Measurements from ENCODE around the gene TMEM184B. TPM values are rescaled to one million over a fixed set of nuclear protein-coding genes. Genes with fewer than 3 reads are reported as not detected.

Gene TMEM184B
- total RNA-seq, 4 donors from 2014 or later = 52.0 to 108 (median 64.9) TPM

- H3K36me3 ChIP-seq = peaks cover 0 to 67% of the 10 kb centered on the region in 2 donors
- ATAC-seq = peak; percentile 46
- TF ChIP-seq, protein P1, sequence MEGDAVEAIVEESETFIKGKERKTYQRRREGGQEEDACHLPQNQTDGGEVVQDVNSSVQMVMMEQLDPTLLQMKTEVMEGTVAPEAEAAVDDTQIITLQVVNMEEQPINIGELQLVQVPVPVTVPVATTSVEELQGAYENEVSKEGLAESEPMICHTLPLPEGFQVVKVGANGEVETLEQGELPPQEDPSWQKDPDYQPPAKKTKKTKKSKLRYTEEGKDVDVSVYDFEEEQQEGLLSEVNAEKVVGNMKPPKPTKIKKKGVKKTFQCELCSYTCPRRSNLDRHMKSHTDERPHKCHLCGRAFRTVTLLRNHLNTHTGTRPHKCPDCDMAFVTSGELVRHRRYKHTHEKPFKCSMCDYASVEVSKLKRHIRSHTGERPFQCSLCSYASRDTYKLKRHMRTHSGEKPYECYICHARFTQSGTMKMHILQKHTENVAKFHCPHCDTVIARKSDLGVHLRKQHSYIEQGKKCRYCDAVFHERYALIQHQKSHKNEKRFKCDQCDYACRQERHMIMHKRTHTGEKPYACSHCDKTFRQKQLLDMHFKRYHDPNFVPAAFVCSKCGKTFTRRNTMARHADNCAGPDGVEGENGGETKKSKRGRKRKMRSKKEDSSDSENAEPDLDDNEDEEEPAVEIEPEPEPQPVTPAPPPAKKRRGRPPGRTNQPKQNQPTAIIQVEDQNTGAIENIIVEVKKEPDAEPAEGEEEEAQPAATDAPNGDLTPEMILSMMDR (IDR thresholded peaks at IDR 0.05) = peak in 3 of 4 experiments; percentile 27 to 49 (median 30)
- TF ChIP-seq POLR2AphosphoS5 (IDR thresholded peaks at IDR 0.05) = no peak
- H3K4me1 ChIP-seq = peaks cover 0 to 90% (median 31%) of the 10 kb centered on the region in 3 donors
- peak overlapping the region in 3 of 4 donors; percentile 21 to 74 (median 62) for H3K27ac ChIP-seq
- H3K9me3 ChIP-seq = no peaks in the 10 kb centered on the region
- H3K27me3 ChIP-seq = no peaks in the 10 kb centered on the region
- WGBS, 2 donors (ENCODE audit: low coverage in 1 of 2) = 20 to 60% methylated on average over 1 of the region's 13 CpGs
- H3K4me3 ChIP-seq = no peak overlapping the region
Observed at GRCh38 chr22:38304526-38304925, 31.7 kb upstream of the TMEM184B start.

DNA sequence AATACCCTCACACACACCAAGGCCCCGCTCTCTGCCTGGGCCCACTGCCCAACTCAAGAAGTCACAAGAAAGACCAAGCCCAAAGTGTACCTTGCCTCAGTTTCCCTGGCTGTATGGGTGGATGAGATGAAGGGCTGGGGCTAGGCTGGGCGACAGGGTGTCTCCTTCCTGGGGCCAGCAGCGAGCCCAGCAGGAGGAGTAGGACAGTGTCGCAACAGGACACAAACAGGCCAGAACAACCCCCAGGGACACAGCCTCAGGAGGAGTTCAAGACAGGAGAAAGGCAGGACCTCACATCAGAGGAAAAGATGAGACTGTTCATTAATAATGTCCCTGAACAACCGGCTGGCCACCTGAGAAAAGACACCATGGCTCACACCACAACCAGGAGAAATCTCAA, 31.2 kb upstream of the TMEM184B start:
- Histone ChIP-seq H3K27me3 (no peaks in the 10 kb centered on the region), H3K4me1 (peaks cover 0 to 84% (median 26%) of the 10 kb centered on the region in 3 donors), H3K4me3 (no peak overlapping the region), H3K27ac (peak overlapping the region in 3 of 4 donors; percentile 21 to 74 (median 62)), H3K36me3 (peaks cover 0 to 70% of the 10 kb centered on the region in 2 donors), H3K9me3 (no peaks in the 10 kb centered on the region)
- 64 to 83% methylated on average over 2 of the region's 5 CpGs for WGBS, 2 donors (ENCODE audit: low coverage in 1 of 2)
- TF ChIP-seq POLR2AphosphoS5 (IDR thresholded peaks at IDR 0.05) (no peak), POLR2A (IDR thresholded peaks at IDR 0.05) (no peak), EP300 (IDR thresholded peaks at IDR 0.05) (no peak)
- TF ChIP-seq, protein P1 (IDR thresholded peaks at IDR 0.05) = no peak
- no peak for ATAC-seq

DNA sequence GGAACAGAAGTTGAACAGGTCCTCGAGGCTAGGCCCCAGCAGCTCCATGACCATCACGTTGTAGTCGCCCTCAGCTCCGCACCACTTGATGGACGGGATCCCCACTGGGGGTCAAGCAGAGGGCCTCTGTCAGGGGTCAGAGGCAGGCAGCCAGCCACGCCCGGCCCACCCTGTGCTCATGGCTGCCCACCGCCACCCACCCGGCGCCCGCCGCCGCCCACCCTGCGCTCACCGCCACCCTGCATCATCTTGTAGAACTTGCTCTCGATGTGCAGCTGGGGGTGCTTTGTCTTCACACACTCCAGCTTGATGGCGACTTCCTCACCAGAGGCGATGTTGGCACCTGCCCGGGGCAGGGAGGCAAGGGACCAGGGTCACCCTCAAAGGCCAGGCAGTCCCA, 30.1 kb upstream of the TMEM184B start:
- H3K4me1 ChIP-seq = peaks cover 0 to 74% (median 19%) of the 10 kb centered on the region in 3 donors
- 100% methylated on average over 2 to 4 of the region's 19 CpGs for WGBS, 2 donors (ENCODE audit: low coverage in 1 of 2)
- H3K36me3 ChIP-seq = peaks cover 0 to 71% of the 10 kb centered on the region in 2 donors
- no peaks in the 10 kb centered on the region for H3K27me3 ChIP-seq
- H3K4me3 ChIP-seq = no peak overlapping the region
- no peak for ATAC-seq
- peak overlapping the region in 1 of 4 donors; percentile 74 for H3K27ac ChIP-seq
- H3K9me3 ChIP-seq = no peaks in the 10 kb centered on the region
- no peak for TF ChIP-seq POLR2A (IDR thresholded peaks at IDR 0.05)
- TF ChIP-seq, protein P1 (IDR thresholded peaks at IDR 0.05) = no peak
- TF ChIP-seq EP300 (IDR thresholded peaks at IDR 0.05) = no peak
- no peak for TF ChIP-seq POLR2AphosphoS5 (IDR thresholded peaks at IDR 0.05)

- no peaks in the 10 kb centered on the region for H3K27me3 ChIP-seq
- H3K27ac ChIP-seq = no peak overlapping the region
- peaks cover 0 to 54% (median 16%) of the 10 kb centered on the region in 3 donors for H3K4me1 ChIP-seq
- H3K36me3 ChIP-seq = peaks cover 0 to 83% of the 10 kb centered on the region in 2 donors
- WGBS, 2 donors (ENCODE audit: low coverage in 1 of 2) = 50 to 68% methylated on average over 1 to 3 of the region's 3 CpGs
- H3K9me3 ChIP-seq = no peaks in the 10 kb centered on the region
- TF ChIP-seq, protein P1 (IDR thresholded peaks at IDR 0.05) = no peak
- TF ChIP-seq POLR2AphosphoS5 (IDR thresholded peaks at IDR 0.05) = no peak
- ATAC-seq = no peak
- H3K4me3 ChIP-seq = no peak overlapping the region
Observed at GRCh38 chr22:38300946-38301345, 28.1 kb upstream of the TMEM184B start.

DNA sequence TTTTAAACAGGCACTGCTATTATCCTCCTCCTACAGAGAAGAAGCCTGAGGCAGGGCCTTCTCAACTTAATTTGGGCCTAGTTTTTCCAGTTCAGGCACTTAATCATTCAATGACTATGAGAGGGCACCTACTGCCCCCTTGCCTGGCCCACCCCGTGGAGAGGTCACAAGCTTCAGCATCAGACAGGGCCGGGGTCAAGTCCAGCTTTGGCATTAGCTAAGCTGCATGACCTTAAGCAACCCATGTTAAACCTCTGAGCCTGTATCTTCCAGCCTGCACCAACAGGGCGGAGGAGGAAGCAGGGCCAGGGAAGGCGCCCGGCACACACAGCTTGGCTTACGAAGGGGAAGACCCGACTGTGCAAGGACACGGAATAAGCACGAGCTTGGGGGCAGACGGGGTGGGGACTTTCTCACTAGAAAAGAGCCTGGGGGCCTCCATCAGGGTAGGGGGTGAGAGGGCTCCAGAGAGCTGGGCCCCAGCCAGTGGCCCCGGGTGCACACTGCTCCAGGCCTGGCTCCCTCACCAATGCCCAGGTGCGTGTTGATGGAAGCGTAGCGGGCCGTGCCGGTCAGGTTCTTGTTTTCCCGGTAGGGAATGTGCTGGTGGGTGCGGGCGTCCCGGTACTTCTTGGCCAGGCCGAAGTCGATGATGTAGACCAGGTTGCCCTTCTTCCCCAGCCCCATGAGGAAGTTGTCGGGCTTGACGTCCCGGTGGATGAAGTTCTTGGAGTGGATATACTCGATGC, 27.6 kb upstream of the TMEM184B start:
- H3K4me1 ChIP-seq = peaks cover 0 to 54% (median 11%) of the 10 kb centered on the region in 3 donors
- ATAC-seq = no peak
- WGBS, 2 donors (ENCODE audit: low coverage in 1 of 2) = 50 to 77% methylated on average over 1 to 7 of the region's 26 CpGs
- TF ChIP-seq EP300 (IDR thresholded peaks at IDR 0.05) (no peak), POLR2A (IDR thresholded peaks at IDR 0.05) (no peak), POLR2AphosphoS5 (IDR thresholded peaks at IDR 0.05) (no peak)
- TF ChIP-seq, protein P1 (IDR thresholded peaks at IDR 0.05) = no peak
- peaks cover 0 to 89% of the 10 kb centered on the region in 2 donors for H3K36me3 ChIP-seq
- H3K9me3 ChIP-seq = no peaks in the 10 kb centered on the region
- H3K4me3 ChIP-seq = no peak overlapping the region
- no peak overlapping the region for H3K27ac ChIP-seq
- H3K27me3 ChIP-seq = no peaks in the 10 kb centered on the region

Data from gastroesophageal sphincter (tissue), 4 donors.